Ishikawa (cell line): Measurements from ENCODE around the gene FGF14.

Experiments
- EGR1 ChIP-seq: IDR thresholded peaks from 2 replicates; pipeline ENCODE4 v1.6.1; 2012
- EP300 ChIP-seq: IDR thresholded peaks from 2 replicates; pipeline ENCODE4 v1.6.1; 2012; ENCODE audit warnings: borderline replicate concordance
- RAD21 ChIP-seq: IDR thresholded peaks from 2 replicates; pipeline ENCODE4 v1.6.1; 2012; ENCODE audit warnings: low read depth
- TF ChIP-seq, protein P1 (sequence below): IDR thresholded peaks from 2 replicates; pipeline ENCODE4 v1.6.1; 2012

DNA sequence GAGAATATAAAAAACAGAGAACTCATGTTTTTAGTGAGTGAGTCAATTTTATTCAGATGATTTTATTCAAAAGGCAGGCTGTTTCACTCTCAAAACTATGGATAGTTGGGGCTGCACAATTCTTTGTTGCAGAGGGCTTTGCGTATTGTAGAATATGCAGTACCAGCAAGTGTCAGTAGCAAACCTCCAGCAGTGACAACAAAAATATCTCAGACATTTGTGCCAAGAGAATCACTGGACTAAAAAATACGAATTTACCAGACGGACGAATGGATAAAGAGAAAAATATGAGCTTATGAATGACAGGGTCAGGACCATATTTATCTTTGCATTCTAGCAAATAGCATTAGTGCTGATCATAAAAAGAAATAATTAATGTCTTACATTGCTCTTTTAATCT lies 359.1 kb downstream of the FGF14 start:
- TF ChIP-seq, protein P1, sequence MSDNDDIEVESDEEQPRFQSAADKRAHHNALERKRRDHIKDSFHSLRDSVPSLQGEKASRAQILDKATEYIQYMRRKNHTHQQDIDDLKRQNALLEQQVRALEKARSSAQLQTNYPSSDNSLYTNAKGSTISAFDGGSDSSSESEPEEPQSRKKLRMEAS: no peak
- TF ChIP-seq RAD21: no peak
- TF ChIP-seq EP300: no peak
- no peak for TF ChIP-seq EGR1
